GM21526 (cell line): Measurements from ENCODE around the gene PPP6R1.

Experiments
- ATAC-seq: cut with Tn5 transposase; IDR thresholded peaks from one replicate; pipeline ENCODE4 v1.9.1; 2021; ENCODE audit warnings: moderate library complexity; ENCODE audit not compliant: unreplicated experiment, low FRiP score

Gene PPP6R1, protein sequence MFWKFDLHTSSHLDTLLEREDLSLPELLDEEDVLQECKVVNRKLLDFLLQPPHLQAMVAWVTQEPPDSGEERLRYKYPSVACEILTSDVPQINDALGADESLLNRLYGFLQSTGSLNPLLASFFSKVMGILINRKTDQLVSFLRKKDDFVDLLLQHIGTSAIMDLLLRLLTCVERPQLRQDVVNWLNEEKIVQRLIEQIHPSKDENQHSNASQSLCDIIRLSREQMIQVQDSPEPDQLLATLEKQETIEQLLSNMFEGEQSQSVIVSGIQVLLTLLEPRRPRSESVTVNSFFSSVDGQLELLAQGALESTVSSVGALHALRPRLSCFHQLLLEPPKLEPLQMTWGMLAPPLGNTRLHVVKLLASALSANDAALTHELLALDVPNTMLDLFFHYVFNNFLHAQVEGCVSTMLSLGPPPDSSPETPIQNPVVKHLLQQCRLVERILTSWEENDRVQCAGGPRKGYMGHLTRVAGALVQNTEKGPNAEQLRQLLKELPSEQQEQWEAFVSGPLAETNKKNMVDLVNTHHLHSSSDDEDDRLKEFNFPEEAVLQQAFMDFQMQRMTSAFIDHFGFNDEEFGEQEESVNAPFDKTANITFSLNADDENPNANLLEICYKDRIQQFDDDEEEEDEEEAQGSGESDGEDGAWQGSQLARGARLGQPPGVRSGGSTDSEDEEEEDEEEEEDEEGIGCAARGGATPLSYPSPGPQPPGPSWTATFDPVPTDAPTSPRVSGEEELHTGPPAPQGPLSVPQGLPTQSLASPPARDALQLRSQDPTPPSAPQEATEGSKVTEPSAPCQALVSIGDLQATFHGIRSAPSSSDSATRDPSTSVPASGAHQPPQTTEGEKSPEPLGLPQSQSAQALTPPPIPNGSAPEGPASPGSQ

DNA sequence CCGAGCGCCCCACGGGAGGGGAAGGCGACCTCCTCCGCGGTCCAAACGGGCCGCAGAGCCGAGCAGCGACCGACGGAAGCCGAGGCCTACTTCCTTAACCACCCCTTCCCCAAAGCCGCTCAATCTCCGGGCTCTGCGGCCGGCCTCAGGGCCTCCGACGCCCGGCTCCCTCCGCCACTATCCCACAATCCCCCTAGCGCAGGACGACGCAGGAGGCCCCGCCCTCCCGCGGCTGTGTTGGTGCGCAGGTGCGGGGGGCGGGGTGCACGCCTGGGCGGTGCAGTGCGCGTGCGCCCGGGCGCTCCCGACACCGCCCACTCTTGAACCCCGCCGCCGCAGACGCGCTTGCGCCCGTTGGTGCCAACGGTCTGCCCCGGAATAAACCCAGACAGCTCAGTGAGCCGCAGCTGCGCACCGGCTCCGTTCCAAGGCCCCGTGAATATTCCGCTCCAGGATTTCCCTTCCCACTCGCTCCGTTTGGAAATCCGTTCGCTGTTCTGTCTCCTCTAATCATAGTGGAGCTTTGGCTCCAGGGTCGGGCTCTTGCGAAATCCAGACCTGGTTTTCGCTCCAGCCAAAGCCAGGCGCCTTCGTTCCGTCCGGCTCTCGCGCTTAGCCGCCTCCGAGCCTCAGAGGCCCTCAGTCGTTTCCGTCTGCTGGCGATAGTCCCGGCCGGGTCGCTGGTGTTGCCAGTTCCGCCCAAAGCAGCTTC is at the start of gene PPP6R1:
Gene PPP6R1, minus strand, starts transcription at position 190 of the 712 bp plus-strand sequence. CDS start 11,914 bp downstream, outside the sequence.
- peak; percentile 56 for ATAC-seq

DNA sequence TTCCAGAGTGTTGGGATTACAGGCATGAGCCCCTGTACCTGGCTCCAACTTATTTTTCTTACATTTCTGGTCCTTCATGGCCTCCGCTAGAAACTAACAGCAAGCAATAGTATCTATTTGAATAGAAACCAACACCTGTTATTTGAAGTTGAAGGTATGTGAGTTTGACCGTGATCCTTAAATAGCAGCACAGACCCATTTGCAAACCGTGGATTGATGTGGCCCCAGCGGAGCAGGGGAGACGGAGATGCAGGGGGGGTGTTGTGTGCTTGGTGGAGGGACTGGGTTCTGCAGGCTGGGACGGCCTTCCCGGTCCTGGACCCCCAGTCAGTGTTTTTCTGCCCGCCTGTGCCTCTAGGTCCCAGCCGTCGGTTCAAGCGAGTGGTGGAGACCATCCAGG is 49.5 kb upstream of the PPP6R1 start:
- ATAC-seq = no peak

DNA sequence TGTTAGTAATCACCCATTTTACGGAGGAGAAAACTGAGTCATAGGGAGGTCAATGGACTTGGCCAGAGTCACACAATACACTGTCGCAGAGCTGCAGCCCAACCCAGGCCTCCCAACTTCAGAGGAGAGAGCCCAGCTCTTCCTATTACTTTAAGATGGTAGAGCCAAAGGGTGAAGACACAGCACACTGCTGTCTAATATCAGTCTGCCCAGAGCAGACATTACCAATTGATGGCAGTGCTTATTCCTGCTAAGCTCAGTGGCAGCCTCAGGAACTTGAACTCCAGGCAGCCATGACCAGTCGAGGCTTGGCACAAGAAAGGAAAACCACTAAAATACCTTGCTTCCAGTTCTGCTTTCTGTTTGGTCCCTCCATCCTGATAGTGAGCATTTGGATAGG is 47.9 kb upstream of the PPP6R1 start:
- no peak for ATAC-seq

DNA sequence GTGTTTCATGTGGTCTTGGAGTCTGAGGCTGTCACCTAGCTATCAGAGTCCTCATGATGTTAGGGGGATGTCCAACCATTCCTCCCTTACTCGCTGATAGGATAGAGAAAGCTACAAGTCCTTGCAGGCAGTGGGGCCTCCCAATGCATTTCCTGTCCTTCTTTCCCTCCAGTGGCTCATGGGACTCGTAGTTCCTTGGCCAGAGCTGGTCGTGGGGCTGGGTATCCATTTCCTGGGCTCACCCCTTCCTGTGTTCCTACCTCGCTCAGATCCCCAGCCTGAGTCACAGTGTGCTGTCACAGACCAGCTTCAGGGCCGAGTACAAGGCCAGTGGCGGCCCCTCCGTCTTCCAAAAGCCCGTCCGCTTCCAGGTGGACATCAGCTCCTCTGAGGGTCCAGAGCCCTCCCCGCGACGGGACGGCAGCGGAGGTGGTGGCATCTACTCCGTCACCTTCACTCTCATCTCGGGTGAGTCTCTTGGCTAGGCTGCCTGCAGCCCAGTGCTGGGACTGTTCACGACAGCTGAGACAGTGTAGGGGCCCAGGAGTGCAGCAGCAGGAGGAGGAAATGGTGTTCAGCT is 47.3 kb upstream of the PPP6R1 start:
- no peak for ATAC-seq

DNA sequence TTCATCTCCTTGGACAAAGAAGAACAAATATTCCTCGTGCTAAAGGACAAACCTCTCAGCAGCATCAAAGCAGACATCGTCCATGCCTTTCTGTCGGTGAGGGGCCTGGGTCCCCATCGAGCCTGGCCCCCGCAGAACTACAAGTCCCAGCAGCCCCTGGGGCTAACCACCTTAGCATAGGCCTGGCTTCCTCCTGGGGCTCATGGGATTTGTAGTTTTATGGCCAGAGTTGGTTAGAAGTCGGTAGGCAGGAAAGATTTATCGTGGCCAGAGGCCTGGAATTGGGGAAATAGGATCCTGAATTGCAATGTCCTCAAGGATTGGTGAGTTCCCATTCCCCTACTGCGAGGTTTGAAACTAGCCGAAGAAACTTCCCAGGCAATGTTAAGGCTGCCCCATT is 46.7 kb upstream of the PPP6R1 start:
- no peak for ATAC-seq

DNA sequence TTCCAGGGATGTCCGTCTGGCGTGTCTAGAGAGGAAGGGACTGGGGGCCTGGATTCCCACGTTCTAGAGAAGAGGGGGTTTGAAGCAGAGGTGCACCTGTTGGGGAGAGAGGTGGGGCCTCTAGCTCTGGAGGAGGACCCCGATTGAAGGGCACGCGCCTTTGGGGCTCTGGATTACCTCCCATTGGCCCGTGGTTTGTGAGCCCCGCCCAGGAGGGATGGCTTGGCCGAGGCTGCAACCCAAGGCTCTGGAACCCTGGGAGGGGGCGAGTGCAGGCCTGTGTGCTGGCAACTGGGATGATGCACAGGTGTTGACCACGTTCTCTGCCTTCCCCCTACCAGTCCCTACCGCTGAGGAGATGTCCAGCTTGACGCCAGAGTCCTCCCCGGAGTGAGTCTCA is 46.2 kb upstream of the PPP6R1 start:
- ATAC-seq = no peak

DNA sequence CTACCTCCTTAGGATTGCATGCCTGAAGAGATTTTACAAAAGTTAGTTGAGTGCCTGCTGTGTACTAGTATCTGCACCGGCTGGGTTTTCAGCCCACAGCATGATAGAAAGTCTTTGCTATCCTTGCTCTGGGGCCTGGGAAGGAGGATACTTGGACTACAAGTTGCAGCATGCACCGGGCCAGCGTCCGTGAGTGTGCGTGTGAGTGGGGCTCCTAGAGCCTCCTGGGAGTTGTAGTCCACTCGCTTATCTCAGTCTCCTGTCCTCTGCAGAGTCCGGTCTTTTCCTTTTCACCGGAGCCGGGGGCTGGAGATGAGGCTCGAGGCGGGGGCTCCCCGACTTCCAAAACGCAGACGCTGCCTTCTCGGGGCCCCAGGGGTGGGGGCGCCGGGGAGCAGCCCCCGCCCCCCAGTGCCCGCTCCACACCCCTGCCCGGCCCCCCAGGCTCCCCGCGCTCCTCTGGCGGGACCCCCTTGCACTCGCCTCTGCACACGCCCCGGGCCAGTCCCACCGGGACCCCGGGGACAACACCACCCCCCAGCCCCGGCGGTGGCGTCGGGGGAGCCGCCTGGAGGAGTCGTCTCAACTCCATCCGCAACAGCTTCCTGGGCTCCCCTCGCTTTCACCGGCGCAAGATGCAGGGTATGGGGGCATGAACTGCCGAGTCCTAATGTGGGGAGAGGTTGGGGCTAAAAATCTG is 45.6 kb upstream of the PPP6R1 start:
- ATAC-seq = no peak

DNA sequence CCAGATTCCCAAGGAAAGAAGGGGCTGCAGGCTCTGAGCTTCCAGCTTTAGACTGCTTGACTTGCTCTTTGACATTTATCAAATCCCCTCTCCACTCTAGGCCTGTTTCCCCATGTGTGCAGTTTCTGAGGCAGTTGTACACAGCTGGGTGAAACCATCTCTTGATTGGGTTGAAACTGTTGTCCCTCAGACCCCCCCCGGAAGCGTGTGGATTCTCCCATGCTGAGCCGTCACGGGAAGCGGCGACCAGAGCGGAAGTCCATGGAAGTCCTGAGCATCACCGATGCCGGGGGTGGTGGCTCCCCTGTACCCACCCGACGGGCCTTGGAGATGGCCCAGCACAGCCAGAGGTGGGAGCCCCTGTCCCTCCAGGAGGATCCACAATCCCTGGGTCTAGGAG is 44.7 kb upstream of the PPP6R1 start:
- ATAC-seq = no peak

DNA sequence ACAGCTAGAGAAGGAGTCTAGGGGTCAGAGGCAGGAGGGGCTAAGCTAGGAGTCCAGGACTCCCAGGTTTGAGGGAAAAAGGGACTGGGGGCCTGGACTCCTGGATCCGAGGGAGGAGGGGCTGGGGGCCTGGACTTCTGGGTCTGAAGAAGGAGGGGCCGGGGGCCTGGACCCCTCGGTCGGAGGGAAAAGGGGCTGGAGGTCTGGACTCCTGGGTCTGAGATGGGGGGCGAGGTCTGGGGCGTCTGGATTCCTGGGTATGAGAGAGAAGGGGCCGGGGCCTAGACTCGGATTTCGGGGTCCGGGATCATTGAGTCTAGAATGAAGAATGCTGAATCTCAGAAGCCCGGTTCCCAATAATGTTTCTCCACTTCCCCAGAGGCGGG is 43.5 kb upstream of the PPP6R1 start:
- no peak for ATAC-seq

DNA sequence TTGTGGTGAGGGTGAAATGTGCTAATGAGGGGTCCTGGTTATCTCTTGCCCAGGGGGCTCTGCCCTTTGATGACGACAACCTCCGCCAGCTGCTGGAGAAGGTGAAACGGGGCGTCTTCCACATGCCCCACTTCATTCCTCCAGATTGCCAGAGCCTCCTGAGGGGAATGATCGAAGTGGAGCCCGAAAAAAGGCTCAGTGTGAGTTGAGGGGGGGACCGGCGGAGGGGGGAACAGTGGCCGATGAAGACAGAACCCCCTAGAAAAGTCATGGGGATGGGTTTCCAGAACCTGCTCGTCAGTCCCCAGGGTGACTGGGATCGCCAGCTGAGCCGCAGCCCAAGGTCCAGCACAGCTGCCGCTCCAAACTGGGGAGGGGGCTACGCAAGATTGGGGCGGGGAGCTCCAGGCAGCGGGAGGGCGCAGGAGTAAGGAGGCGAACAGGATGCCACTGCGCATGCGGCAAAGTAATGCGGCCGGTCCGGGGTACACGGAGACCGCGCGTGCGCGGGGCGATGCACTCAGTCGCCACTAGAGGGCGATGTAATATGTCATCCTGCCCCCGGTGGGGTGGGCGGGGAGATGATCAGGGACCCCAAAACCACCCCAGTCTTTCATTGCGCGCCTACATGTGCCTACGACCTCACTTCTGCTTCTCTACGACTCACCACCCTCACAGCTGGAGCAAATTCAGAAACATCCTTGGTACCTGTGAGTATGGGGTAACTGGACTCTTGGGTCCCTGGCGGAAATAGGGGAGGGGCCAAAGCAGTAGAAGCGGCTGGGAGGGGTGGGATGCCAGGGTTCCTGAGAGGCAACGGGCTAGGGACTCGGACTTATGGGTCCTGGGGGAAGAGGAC is 42.9 kb upstream of the PPP6R1 start:
- peak; percentile 42 for ATAC-seq

DNA sequence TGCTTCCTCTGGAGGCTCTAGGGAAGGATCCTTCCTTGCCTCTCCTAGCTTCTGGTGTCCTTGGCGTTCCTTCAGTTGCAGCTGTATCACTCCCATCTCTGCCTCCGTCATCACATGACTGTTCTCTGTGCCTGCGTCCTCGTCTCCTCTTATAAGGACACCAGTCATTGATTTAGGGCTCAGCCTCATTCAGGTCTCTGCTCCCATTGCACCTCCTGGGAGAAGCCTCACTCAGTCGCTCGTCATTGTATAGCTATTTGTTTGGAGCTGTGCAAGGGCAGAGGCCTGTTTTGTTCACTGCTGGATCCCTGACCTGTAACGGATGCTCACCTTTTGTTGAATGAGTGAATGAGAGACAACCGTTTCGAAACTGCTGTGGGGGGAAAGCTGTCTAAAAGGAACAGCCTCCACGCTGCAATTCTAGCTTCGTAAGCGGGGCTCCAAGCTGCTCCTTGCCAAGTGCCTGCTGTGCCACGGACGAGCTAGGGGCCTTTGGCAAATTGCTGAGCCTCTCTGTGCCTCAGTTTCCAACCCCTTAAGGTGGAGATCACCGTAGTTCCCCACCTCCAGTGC is 42.2 kb upstream of the PPP6R1 start:
- no peak for ATAC-seq

DNA sequence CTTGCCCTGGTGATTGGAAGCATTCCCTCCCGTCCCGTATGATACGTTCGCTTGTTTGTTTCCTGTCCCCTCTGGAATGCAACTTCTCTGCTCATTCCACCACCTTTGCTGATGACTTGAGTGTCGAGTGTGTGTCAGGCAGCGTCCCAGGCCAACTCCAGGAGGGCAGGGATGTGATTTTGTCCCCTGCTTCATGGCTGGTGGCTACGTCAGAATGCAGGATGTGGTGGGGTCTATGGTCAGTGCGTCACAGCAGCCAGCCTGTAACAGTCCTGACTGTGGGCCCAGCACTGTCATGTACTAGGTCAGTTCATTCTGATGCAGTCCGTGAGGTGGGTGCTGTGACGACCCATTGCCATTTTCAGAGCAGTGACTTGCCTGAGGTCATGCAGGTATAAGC is 41.2 kb upstream of the PPP6R1 start:
- no peak for ATAC-seq

DNA sequence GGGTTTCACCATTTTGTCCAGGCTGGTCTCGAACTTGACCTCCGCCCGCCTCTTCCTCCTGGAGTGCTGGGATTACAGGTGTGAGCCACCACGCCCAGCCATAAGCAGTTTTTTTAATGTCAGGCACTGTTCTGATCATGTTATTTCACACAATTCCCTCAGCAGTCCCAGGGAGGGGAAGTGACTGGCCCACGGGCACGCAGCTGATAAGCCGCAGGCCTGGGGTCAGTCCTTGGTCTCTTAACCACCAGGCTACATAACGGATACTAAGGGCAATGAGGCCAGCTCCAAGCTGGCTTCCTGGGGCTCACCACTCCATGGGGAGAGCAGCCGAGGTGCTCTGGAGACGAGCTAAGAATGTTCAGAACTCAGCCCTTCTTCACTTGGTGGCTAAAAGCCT is 38.5 kb upstream of the PPP6R1 start:
- no peak for ATAC-seq

DNA sequence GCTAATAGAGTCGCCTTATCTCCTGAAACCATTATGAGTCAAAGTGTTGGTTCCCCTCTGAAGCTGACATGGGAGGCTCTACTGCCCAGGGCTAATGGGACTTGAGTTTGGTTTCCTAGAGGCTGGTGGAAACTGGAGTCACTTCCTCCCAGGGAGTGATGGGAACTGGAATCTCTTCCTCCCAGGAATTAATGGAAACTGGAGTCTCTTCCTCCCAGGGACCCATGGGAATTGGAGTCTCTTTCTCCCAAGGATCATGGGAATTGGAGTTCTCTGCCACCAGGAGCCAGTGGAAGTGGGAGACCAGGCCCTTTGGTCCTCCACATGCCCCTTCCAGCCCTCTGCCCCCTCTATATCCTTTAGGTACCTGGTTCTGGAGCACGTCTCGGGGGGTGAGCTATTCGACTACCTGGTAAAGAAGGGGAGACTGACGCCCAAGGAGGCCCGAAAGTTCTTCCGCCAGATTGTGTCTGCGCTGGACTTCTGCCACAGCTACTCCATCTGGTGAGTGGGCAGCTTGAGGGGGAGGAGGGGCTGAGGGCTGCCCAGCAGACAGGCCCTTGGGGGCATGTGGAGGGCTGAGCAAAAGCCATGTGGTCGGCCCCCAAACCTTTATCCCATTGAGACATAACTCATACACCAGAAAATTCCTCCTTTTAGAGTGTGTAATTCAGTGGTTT is 30.4 kb upstream of the PPP6R1 start:
- no peak for ATAC-seq

DNA sequence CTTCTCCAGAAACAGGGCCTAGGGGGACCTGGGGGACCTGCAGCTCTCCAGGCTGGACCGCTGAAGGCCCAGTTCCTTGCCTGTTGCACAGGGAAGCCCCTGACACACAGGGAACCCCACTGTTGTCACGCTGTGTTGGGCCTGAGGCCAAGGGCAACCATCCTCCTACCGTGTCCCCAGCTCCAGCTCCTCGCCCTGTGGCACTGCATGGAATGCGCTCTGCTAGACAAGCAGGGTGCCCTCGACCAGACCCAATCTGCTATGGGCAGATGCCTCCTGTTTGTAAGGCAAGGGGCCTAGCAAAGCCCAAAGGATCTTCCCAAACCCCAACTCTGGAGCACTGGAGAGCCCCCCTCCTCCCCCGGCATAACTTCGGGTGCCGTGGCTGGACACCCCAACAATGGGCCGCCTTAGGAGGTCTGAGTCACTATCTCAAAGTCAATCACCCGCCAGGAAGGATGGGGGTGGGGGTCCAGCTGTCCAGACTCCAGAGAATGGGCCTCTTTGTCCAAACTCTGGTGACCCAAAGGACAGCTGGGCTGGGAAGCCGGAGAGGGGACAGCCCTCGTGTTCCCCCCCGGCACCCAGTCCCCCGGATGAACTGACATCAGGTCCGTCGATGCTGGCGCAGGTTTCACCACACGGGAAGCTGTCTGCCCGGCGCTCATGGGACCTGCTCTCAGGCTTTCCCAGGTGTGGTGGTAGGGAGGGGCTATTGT is 28.7 kb upstream of the PPP6R1 start:
- no peak for ATAC-seq

DNA sequence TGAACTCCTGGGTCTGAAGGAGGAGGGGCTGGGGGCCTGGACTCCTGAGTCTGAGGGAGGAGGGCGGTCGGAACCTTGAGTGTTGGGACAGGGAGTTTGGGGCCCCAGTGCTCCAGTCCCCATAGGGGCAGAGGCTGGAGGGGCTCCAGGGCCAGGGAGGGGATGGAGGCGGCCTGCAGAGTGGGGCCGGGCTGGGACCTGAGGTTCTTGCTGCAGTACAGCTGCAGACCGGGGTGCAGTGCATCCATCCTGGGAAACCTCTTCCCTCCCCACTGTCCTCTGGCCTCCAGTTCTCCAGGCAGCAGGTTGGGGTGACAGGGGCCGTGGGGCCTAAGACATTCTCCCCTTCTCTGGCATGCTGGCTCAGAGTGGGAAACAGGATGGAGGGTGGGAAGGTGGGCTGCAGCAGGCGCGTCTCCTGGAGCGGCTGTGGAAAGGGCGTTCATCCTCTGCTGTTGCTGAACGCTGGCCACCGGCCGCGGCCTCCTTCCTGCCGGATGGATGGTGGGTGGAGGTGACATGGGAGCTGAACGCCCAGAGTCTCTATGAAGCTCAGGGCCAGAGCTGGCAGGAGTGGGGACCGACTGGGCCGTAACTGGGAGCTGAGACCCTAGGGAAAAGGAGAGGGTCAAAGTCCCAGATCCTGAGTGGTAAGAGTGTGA is 26.5 kb upstream of the PPP6R1 start:
- ATAC-seq = no peak

DNA sequence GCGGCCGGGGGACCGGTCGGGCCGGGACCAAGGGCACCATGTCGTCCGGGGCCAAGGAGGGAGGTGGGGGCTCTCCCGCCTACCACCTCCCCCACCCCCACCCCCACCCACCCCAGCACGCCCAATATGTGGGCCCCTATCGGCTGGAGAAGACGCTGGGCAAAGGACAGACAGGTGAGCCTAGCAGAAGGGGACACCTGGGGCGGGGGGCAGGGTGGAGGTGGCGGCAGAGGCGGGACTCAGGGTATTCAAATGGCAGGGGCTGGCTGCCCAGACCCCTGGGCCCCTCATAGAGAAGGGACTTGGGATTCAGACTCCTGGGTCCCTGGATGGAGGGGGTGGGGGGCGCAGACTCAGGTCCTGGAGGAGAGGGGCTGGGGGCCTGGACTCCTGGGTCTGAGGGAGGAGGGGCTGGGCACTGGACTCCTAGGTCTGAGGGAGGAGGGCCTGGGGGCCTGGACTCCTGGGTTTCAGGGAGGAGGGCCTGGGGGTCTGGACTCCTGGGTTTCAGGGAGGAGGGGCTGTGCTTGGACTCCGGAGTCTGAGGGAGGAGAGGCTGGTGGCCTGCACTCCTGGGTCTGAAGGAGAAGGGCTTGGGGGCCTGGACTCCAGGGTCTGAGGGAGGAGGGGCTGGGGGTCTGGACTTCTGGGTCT is 25.7 kb upstream of the PPP6R1 start:
- no peak for ATAC-seq
